Peyer's patch (tissue), 4 donors: ENCODE results near the gene GPR139. TPM values are rescaled to one million over a fixed set of nuclear protein-coding genes. Genes with fewer than 3 reads are reported as not detected.

ENCODE experiments used
- DNase-seq, 3 donors: peaks; one replicate each; pipeline ENCODE4 v3.0.0-alpha.2; 2017 to 2019
- H3K27ac ChIP-seq, 4 donors: fragments of 200-600 bp; sonication (generic); one replicate each; pipeline ENCODE4 v1.5.1; 2016 to 2019
- H3K27me3 ChIP-seq, 2 donors: fragments of 200-600 bp; sonication (generic); one replicate each; pipeline ENCODE4 v1.5.1; 2019
- H3K36me3 ChIP-seq, 3 donors: fragments of 200-600 bp; sonication (generic); one replicate each; pipeline ENCODE4 v1.5.1; 2016 to 2019
- H3K4me1 ChIP-seq, 4 donors: fragments of 200-600 bp; sonication (generic); one replicate each; pipeline ENCODE4 v1.5.1; 2016 to 2019
- H3K4me3 ChIP-seq, 4 donors: fragments of 200-600 bp; sonication (generic); 1 replicate in 3 of 4; 2 replicates in 1 of 4; pipeline ENCODE4 v1.5.1; 2016 to 2019; ENCODE audit warnings: mild to moderate bottlenecking in 1 of 4
- H3K9me3 ChIP-seq, 4 donors: fragments of 200-600 bp; sonication (generic); one replicate each; pipeline ENCODE4 v1.5.1; 2016 to 2019; ENCODE audit warnings: mild to moderate bottlenecking in 1 of 4
- CTCF ChIP-seq, 6 experiments: fragments of 450-650 bp in 4 of 6; fragments of 200-600 bp in 2 of 6; sonication (generic) in 1 of 6; IDR thresholded peaks; one replicate each; pipeline ENCODE4 v1.5.1; 2017 to 2019; ENCODE audit warnings: antibody characterized with exemption in 6 of 6, mild to moderate bottlenecking in 3 of 6, moderate library complexity in 1 of 6
- POLR2A ChIP-seq, 2 donors: fragments of 450-650 bp; IDR thresholded peaks; one replicate each; pipeline ENCODE4 v1.5.1; 2017; ENCODE audit warnings: antibody characterized with exemption in 2 of 2, mild to moderate bottlenecking in 2 of 2, moderate library complexity in 2 of 2
- total RNA-seq, 4 donors: library from RNA; depleted of rRNA; stranded (reverse); fragments of >200 nt; gene quantifications; one replicate each; pipeline ENCODE4 v1.1.0, GENCODE V29; 2016

Gene GPR139
- total RNA-seq, 4 donors from 2014 or later: not detected

DNA sequence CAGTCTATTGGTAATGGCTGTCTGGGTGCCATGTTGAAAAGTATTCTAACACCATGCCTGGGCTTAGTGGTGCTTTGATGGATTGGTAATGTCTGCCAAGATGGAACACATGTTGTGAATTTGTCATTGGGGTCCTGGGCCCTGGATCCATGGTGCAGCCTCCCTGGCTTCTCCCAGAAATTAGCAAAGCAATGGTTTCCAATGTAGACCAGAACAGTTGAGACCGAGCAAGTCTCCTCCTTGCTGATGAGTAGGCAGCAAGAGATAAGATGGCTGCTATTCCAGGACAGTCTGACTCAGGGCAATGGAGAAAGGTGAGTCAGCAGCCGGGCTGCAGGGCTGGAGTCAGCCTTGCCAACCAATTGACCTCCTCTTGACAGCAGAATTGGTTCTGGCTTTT is 30.8 kb downstream of the GPR139 start:
- Histone ChIP-seq H3K27ac (no peak overlapping the region), H3K9me3 (no peaks in the 10 kb centered on the region), H3K4me1 (no peaks in the 10 kb centered on the region), H3K36me3 (no peaks in the 10 kb centered on the region), H3K4me3 (no peak overlapping the region), H3K27me3 (no peaks in the 10 kb centered on the region)
- TF ChIP-seq CTCF (IDR thresholded peaks at IDR 0.05) (no peak), POLR2A (IDR thresholded peaks at IDR 0.05) (no peak)
- no peak for DNase-seq

DNA sequence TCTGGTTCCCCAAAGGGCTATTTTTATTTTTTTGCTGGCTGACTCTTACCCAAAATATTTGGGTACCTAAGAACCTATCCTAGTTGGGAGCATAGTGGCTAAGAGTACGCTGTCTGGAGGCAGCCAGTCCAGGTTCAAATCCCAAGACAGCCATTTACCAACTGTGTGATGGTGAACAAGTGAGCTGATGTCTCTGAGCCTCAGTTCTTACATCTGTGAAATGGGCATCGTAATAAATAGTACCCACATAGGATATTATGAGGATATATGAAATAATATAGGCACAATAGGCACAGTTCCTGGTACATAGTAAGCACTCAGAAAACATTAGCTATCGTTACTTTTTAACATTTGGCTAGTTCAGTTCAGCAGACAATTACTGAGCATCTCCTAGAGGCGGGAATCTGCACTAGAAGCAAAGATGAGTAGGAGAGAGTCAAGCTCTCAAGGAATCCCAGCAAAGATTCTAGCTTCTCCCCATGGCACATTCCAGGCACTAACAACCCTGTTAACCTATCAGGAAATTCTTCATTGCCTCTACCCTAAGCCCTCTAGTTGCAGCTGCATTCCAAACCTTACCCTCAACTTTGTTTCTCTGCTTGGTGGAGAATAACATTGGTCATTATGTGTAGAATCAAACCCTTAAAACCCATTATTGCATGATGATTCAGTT is 31.6 kb downstream of the GPR139 start:
- Histone ChIP-seq H3K9me3 (no peaks in the 10 kb centered on the region), H3K27me3 (no peaks in the 10 kb centered on the region)
- DNase-seq: no peak

GRCh38 chr16:20040011-20040410 is 33.7 kb downstream of the GPR139 start:
- Histone ChIP-seq H3K9me3 (no peaks in the 10 kb centered on the region), H3K4me1 (no peaks in the 10 kb centered on the region), H3K36me3 (no peaks in the 10 kb centered on the region), H3K27ac (no peak overlapping the region), H3K4me3 (no peak overlapping the region), H3K27me3 (no peaks in the 10 kb centered on the region)
- no peak for DNase-seq
- TF ChIP-seq POLR2A (IDR thresholded peaks at IDR 0.05): no peak
- no peak for TF ChIP-seq CTCF (IDR thresholded peaks at IDR 0.05)

More for the DNA sequence above, 31.6 kb downstream of the GPR139 start:
- H3K27ac ChIP-seq: no peak overlapping the region
- H3K36me3 ChIP-seq: no peaks in the 10 kb centered on the region
- H3K4me3 ChIP-seq: no peak overlapping the region
- TF ChIP-seq CTCF (IDR thresholded peaks at IDR 0.05) (no peak), POLR2A (IDR thresholded peaks at IDR 0.05) (no peak)
- no peaks in the 10 kb centered on the region for H3K4me1 ChIP-seq

DNA sequence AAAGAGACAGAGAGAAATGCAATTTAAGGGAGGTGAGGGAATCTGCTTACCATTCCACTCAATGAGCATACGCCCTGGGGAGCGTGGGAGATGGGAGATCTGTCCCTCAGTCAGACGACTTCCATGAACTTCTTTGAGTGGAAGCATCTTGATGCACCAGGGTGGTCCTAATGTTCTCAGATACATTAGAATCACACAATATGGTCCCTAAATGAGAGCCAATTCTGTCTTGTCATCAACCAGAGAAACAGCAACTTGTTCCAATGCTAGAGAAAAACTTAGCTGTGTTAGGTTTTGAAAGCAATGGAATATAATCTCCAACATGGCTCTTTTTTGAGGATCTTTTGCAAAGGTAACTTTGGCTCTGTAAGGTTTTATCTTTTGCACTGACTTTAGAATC is 44.1 kb downstream of the GPR139 start:
- H3K4me3 ChIP-seq: no peak overlapping the region
- TF ChIP-seq POLR2A (IDR thresholded peaks at IDR 0.05) (no peak), CTCF (IDR thresholded peaks at IDR 0.05) (no peak)
- no peaks in the 10 kb centered on the region for H3K9me3 ChIP-seq
- no peaks in the 10 kb centered on the region for H3K27me3 ChIP-seq
- H3K27ac ChIP-seq: no peak overlapping the region
- no peaks in the 10 kb centered on the region for H3K4me1 ChIP-seq
- DNase-seq: no peak
- no peaks in the 10 kb centered on the region for H3K36me3 ChIP-seq

GRCh38 chr16:20026361-20027072 is 47.2 kb downstream of the GPR139 start:
- H3K36me3 ChIP-seq: no peaks in the 10 kb centered on the region
- no peaks in the 10 kb centered on the region for H3K9me3 ChIP-seq
- no peak overlapping the region for H3K4me3 ChIP-seq
- no peak for DNase-seq
- H3K27ac ChIP-seq: no peak overlapping the region
- no peaks in the 10 kb centered on the region for H3K4me1 ChIP-seq
- no peaks in the 10 kb centered on the region for H3K27me3 ChIP-seq
- TF ChIP-seq CTCF (IDR thresholded peaks at IDR 0.05) (no peak), POLR2A (IDR thresholded peaks at IDR 0.05) (no peak)
